Endothelial cell of umbilical vein (primary cell): ENCODE measurements around the gene SWI5. TPM values are rescaled to one million over a fixed set of nuclear protein-coding genes. Genes with fewer than 3 reads are reported as not detected.

Experiments
- BruUV-seq: library from RNA; stranded (reverse); fragments of 400-500 nt; replicated peaks from 2 replicates; lab custom pipeline; 2021; lab: Mats Ljungman, UMichigan
- CTCF ChIA-PET: fragments of 300-600, 350-600 bp; sonication (Branson Sonifier 250); formaldehyde crosslinking; loops from one replicate; lab custom pipeline; 2021; ENCODE audit warnings: antibody characterized with exemption, inconsistent platforms; lab: Charles Lee
- POLR2A ChIA-PET: fragments of 300-600, 350-600 bp; sonication (Branson Sonifier 250); formaldehyde crosslinking; loops from one replicate; lab custom pipeline; 2021; ENCODE audit warnings: antibody characterized with exemption, inconsistent platforms; lab: Charles Lee
- DNase-seq: peaks from one replicate; pipeline ENCODE4 v3.0.0-alpha.2; 2011; ENCODE audit warnings: low read depth, low spot score
- FAIRE-seq: peaks from 2 replicates; lab custom pipeline; 2011; peaks lifted over from hg19 to GRCh38; lab: Jason Lieb, UNC
- H2AFZ ChIP-seq: 2 replicates; pipeline ENCODE4 v1.6.0; 2012; ENCODE audit warnings: low read depth, low read length, control low read depth, inconsistent platforms
- H3K27ac ChIP-seq: 2 replicates; pipeline ENCODE4 v1.5.1; 2011; ENCODE audit warnings: low read depth, mild to moderate bottlenecking, control low read depth, low read length, moderate library complexity; ENCODE audit not compliant: insufficient read depth
- H3K27me3 ChIP-seq, 2 experiments: 2 replicates each; pipeline versions ENCODE4 v1.6.0 to v1.6.1; 2011; ENCODE audit warnings: low read length in 2 of 2, mixed read lengths in 1 of 2; ENCODE audit not compliant: control insufficient read depth in 2 of 2, insufficient read depth in 2 of 2
- H3K36me3 ChIP-seq, 2 experiments: 2 replicates in 1 of 2; 3 replicates in 1 of 2; pipeline ENCODE4 v1.5.1; 2011; ENCODE audit warnings: low read length in 2 of 2, mild to moderate bottlenecking in 1 of 2, moderate library complexity in 1 of 2; ENCODE audit not compliant: control insufficient read depth in 2 of 2, insufficient read depth in 2 of 2; ENCODE audit errors: extremely low read depth in 1 of 2
- H3K4me1 ChIP-seq: 3 replicates; pipeline ENCODE4 v1.5.1; 2011; ENCODE audit warnings: mild to moderate bottlenecking, low read length; ENCODE audit not compliant: control insufficient read depth, insufficient read depth; ENCODE audit errors: extremely low read depth
- H3K4me2 ChIP-seq: 2 replicates; pipeline ENCODE4 v1.6.1; 2011; ENCODE audit warnings: low read length, control low read depth, mixed read lengths; ENCODE audit not compliant: insufficient read depth
- H3K4me3 ChIP-seq, 3 experiments: fragments of 200-600 bp in 1 of 3; sonication (generic), shearing (Covaris generic) in 1 of 3; replicated peaks in 1 of 3; 2 replicates each; pipeline ENCODE4 v1.5.1; 2011 to 2016; ENCODE audit warnings: control low read depth in 3 of 3, low read length in 3 of 3, mild to moderate bottlenecking in 2 of 3, inconsistent platforms in 1 of 3, low read depth in 1 of 3, moderate library complexity in 1 of 3; ENCODE audit not compliant: insufficient read depth in 1 of 3
- H3K79me2 ChIP-seq: 2 replicates; pipeline ENCODE4 v1.6.0; 2012; ENCODE audit warnings: low read length, inconsistent platforms; ENCODE audit not compliant: control insufficient read depth, insufficient read depth
- H3K9ac ChIP-seq: replicated peaks from 2 replicates; pipeline ENCODE3; 2011; ENCODE audit warnings: low read length, control low read depth; ENCODE audit not compliant: insufficient read depth; ENCODE audit errors: extremely low read depth
- H3K9me1 ChIP-seq: replicated peaks from 3 replicates; pipeline ENCODE4 v1.6.0; 2011; ENCODE audit warnings: mild to moderate bottlenecking, low read length; ENCODE audit not compliant: control insufficient read depth, insufficient read depth; ENCODE audit errors: extremely low read depth
- H3K9me3 ChIP-seq: replicated peaks from 2 replicates; pipeline ENCODE4 v1.5.1; 2012; ENCODE audit warnings: low read length, inconsistent platforms; ENCODE audit not compliant: control insufficient read depth, insufficient read depth
- H4K20me1 ChIP-seq: replicated peaks from 2 replicates; pipeline ENCODE3; 2011; ENCODE audit warnings: mild to moderate bottlenecking, low read length; ENCODE audit not compliant: control insufficient read depth, insufficient read depth; ENCODE audit errors: extremely low read depth
- EZH2 ChIP-seq: IDR thresholded peaks from 2 replicates; pipeline ENCODE4 v1.6.1; 2012; ENCODE audit warnings: borderline replicate concordance, low read depth, mild to moderate bottlenecking, moderate library complexity, low read length, inconsistent platforms; ENCODE audit not compliant: severe bottlenecking
- FOS ChIP-seq: IDR thresholded peaks from 2 replicates; pipeline ENCODE4 v1.6.1; 2011; ENCODE audit warnings: mild to moderate bottlenecking, low read length, moderate library complexity, borderline replicate concordance; ENCODE audit not compliant: insufficient read depth
- GATA2 ChIP-seq: IDR thresholded peaks from 2 replicates; pipeline ENCODE4 v1.7.0; 2011; ENCODE audit warnings: low read depth, mild to moderate bottlenecking, moderate library complexity, mixed read lengths, low read length; ENCODE audit not compliant: insufficient read length, insufficient read depth
- JUN ChIP-seq: IDR thresholded peaks from 2 replicates; pipeline ENCODE4 v1.6.1; 2011; ENCODE audit warnings: borderline replicate concordance, low read depth; ENCODE audit not compliant: insufficient read length, insufficient read depth
- MYC ChIP-seq: IDR thresholded peaks from one replicate; pipeline ENCODE4 v1.6.1; 2011; ENCODE audit warnings: mild to moderate bottlenecking, low read depth, low read length
- POLR2A ChIP-seq: IDR thresholded peaks from 2 replicates; pipeline ENCODE4 v1.6.1; 2012; ENCODE audit warnings: low read depth, mild to moderate bottlenecking, control low read depth, low read length
- POLR2AphosphoS5 ChIP-seq: IDR thresholded peaks from 2 replicates; pipeline ENCODE4 v1.6.1; 2012; ENCODE audit warnings: low read depth, mild to moderate bottlenecking, control low read depth, low read length, moderate library complexity; ENCODE audit not compliant: insufficient read depth
- dilution Hi-C: fragments of 300-500 bp; cut with MboI; formaldehyde crosslinking; loops from one replicate; pipeline ENCODE4 v1.15.0; 2019; ENCODE audit warnings: low sequenced_read_pairs; ENCODE audit not compliant: extremely low pct_ligation_motif_present
- intact Hi-C: fragments of 100-400 bp; cut with micrococcal nuclease; formaldehyde crosslinking; loops from one replicate; pipeline ENCODE4 v1.10.0; 2022
- polyA plus RNA-seq, 4 experiments: library from polyadenylated mRNA; depleted of rRNA in 3 of 4; stranded (reverse) in 3 of 4; unstranded in 1 of 4; fragments of >200 nt; gene quantifications; 2 replicates each; pipeline versions ENCODE4 v1.2.1 to v1.2.3, GENCODE V29; 2011 to 2012; ENCODE audit warnings: missing spikeins in 1 of 4
- total RNA-seq: library from RNA; stranded (reverse); gene quantifications from 2 replicates; pipeline ENCODE4 v1.2.3, GENCODE V29; 2021
- TF ChIP-seq, protein P1 (sequence below), 2 donors: IDR thresholded peaks; 1 replicate in 1 of 2; 2 replicates in 1 of 2; pipeline ENCODE4 v1.5.1; 2011; ENCODE audit warnings: low read length in 2 of 2, mild to moderate bottlenecking in 2 of 2, moderate library complexity in 2 of 2, control low read depth in 1 of 2, inconsistent platforms in 1 of 2, low read depth in 1 of 2; ENCODE audit not compliant: insufficient read depth in 1 of 2; ENCODE audit errors: extremely low read depth in 1 of 2
- TF ChIP-seq, protein P2 (sequence below): IDR thresholded peaks from 2 replicates; pipeline ENCODE4 v1.6.1; 2011; ENCODE audit not compliant: insufficient read depth, insufficient read length

The SWI5 gene
- total and polyA plus RNA-seq, 2 donors (not counting 3 experiments of a cell fraction or from before 2014, with no cell fraction given) = 21.2 to 58.0 TPM

GRCh38 chr9:128286440-128286839, 10.4 kb downstream of the SWI5 start:
- FAIRE-seq (no peak), DNase-seq (no peak)
- Histone ChIP-seq H3K9ac (no peak overlapping the region), H3K9me1 (no peaks in the 10 kb centered on the region), H3K4me2 (no peak overlapping the region), H3K27me3 (no peaks in the 10 kb centered on the region), H3K27ac (no peak overlapping the region), H4K20me1 (no peaks in the 10 kb centered on the region), H3K79me2 (no peaks in the 10 kb centered on the region), H3K36me3 (peaks cover 3 to 13% of the 10 kb centered on the region in 2 experiments), H2AFZ (no peak overlapping the region), H3K4me1 (peaks cover 9% of the 10 kb centered on the region), H3K4me3 (no peak overlapping the region), H3K9me3 (no peaks in the 10 kb centered on the region)
- no peak for TF ChIP-seq POLR2AphosphoS5
- TF ChIP-seq MYC = no peak
- no peak for TF ChIP-seq POLR2A
- no peak for TF ChIP-seq GATA2
- TF ChIP-seq, protein P1, sequence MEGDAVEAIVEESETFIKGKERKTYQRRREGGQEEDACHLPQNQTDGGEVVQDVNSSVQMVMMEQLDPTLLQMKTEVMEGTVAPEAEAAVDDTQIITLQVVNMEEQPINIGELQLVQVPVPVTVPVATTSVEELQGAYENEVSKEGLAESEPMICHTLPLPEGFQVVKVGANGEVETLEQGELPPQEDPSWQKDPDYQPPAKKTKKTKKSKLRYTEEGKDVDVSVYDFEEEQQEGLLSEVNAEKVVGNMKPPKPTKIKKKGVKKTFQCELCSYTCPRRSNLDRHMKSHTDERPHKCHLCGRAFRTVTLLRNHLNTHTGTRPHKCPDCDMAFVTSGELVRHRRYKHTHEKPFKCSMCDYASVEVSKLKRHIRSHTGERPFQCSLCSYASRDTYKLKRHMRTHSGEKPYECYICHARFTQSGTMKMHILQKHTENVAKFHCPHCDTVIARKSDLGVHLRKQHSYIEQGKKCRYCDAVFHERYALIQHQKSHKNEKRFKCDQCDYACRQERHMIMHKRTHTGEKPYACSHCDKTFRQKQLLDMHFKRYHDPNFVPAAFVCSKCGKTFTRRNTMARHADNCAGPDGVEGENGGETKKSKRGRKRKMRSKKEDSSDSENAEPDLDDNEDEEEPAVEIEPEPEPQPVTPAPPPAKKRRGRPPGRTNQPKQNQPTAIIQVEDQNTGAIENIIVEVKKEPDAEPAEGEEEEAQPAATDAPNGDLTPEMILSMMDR (IDR thresholded peaks at IDR 0.05; ENCODE audit: extremely low read depth in 1 of 2, insufficient read depth in 1 of 2, low read depth in 1 of 2, low read length in 2 of 2) = no peak
- no peak for TF ChIP-seq JUN
- no peak for TF ChIP-seq FOS
- TF ChIP-seq EZH2 = no peak
- TF ChIP-seq, protein P2, sequence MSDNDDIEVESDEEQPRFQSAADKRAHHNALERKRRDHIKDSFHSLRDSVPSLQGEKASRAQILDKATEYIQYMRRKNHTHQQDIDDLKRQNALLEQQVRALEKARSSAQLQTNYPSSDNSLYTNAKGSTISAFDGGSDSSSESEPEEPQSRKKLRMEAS = no peak
- CTCF ChIA-PET = interaction anchor here (0.6 to 1.4 kb wide), 4 partner anchors 31 to 152 kb away, joined by 3 to 4 read pairs (median 3); no protein-coding TSS in a partner anchor
- POLR2A ChIA-PET = no interaction called here
- dilution Hi-C loops (no loop called here), intact Hi-C loops (no loop called here)
- BruUV-seq = no TSS peak
